HepG2 (cell line): ENCODE measurements around the gene PPP1R9B. TPM values are rescaled to one million over a fixed set of nuclear protein-coding genes. Genes with fewer than 3 reads are reported as not detected.
A peak's percentile ranks its signal among the peaks of the same experiment; 100 is the strongest.

Experiments used
- CTCF ChIP-seq: sonication (generic); formaldehyde crosslinking; IDR thresholded peaks from 2 replicates; pipeline ENCODE4 v1.5.0; 2020; ENCODE audit warnings: mild to moderate bottlenecking, missing genetic modification reagents, moderate library complexity
- ETV6 ChIP-seq: sonication (generic); formaldehyde crosslinking; conservative IDR thresholded peaks from 2 replicates; pipeline ENCODE4 v1.4.0; 2020; ENCODE audit warnings: missing genetic modification reagents
- FOXP4 ChIP-seq: sonication (generic); formaldehyde crosslinking; IDR thresholded peaks from 2 replicates; pipeline ENCODE4 v1.4.0; 2020; ENCODE audit warnings: missing genetic modification reagents
- HHEX ChIP-seq: IDR thresholded peaks from 2 replicates; pipeline ENCODE4 v1.6.1; 2016; ENCODE audit warnings: control low read depth
- HNF4G ChIP-seq, 2 experiments: sonication (generic) in 1 of 2; formaldehyde crosslinking in 1 of 2; IDR thresholded peaks; 2 replicates each; pipeline versions ENCODE4 v1.4.0 to v1.6.1; 2011 to 2020; ENCODE audit warnings: borderline replicate concordance in 2 of 2, low read depth in 2 of 2, mild to moderate bottlenecking in 2 of 2, low read length in 1 of 2, missing genetic modification reagents in 1 of 2, moderate library complexity in 1 of 2
- IRX3 ChIP-seq: sonication (generic); formaldehyde crosslinking; IDR thresholded peaks from 2 replicates; pipeline ENCODE4 v1.8.1; 2023; ENCODE audit warnings: mild to moderate bottlenecking, low read depth, missing genetic modification reagents, borderline replicate concordance
- MLX ChIP-seq: IDR thresholded peaks from 2 replicates; pipeline ENCODE4 v1.6.1; 2016
- MYPOP ChIP-seq: sonication (generic); formaldehyde crosslinking; IDR thresholded peaks from 2 replicates; pipeline ENCODE4 v1.8.1; 2023; ENCODE audit warnings: mild to moderate bottlenecking, moderate library complexity, missing genetic modification reagents
- NKX3-1 ChIP-seq: sonication (generic); formaldehyde crosslinking; IDR thresholded peaks from 2 replicates; pipeline ENCODE4 v1.5.0; 2020; ENCODE audit warnings: missing genetic modification reagents
- NR2C2 ChIP-seq: sonication (generic); formaldehyde crosslinking; IDR thresholded peaks from 2 replicates; pipeline ENCODE4 v1.4.0; 2020; ENCODE audit warnings: missing genetic modification reagents, mild to moderate bottlenecking, moderate library complexity, borderline replicate concordance
- RBM39 ChIP-seq: fragments of 200-400 bp; formaldehyde crosslinking; IDR thresholded peaks from one replicate; pipeline ENCODE4 v1.6.1; 2018; ENCODE audit warnings: antibody characterized with exemption, mild to moderate bottlenecking, low read depth, low read length; ENCODE audit not compliant: poor library complexity, severe bottlenecking
- RFX3 ChIP-seq: IDR thresholded peaks from 2 replicates; pipeline ENCODE4 v1.6.1; 2016; ENCODE audit warnings: missing biosample characterization, missing genetic modification reagents
- SALL2 ChIP-seq: sonication (generic); formaldehyde crosslinking; IDR thresholded peaks from 2 replicates; pipeline ENCODE4 v1.8.1; 2023; ENCODE audit warnings: mild to moderate bottlenecking, missing genetic modification reagents, inconsistent platforms
- SMYD3 ChIP-seq: sonication (generic); formaldehyde crosslinking; IDR thresholded peaks from 2 replicates; pipeline ENCODE4 v1.8.1; 2023; ENCODE audit warnings: mild to moderate bottlenecking, missing genetic modification reagents
- SSRP1 ChIP-seq: IDR thresholded peaks from 2 replicates; pipeline ENCODE4 v1.6.1; 2016; ENCODE audit warnings: control low read depth
- U2AF1 ChIP-seq: fragments of 200-400 bp; formaldehyde crosslinking; optimal IDR thresholded peaks from 2 replicates; pipeline ENCODE3; 2017; ENCODE audit warnings: mild to moderate bottlenecking, low read depth, low read length
- XRCC5 ChIP-seq: fragments of 200-400 bp; formaldehyde crosslinking; optimal IDR thresholded peaks from 2 replicates; pipeline ENCODE3; 2017; ENCODE audit warnings: mild to moderate bottlenecking, low read length
- ZNF121 ChIP-seq: sonication (generic); formaldehyde crosslinking; IDR thresholded peaks from 2 replicates; pipeline ENCODE4 v1.5.0; 2020; ENCODE audit warnings: mild to moderate bottlenecking, missing genetic modification reagents
- ZNF33B ChIP-seq: sonication (generic); formaldehyde crosslinking; IDR thresholded peaks from 2 replicates; pipeline ENCODE4 v1.5.1; 2020; ENCODE audit warnings: mild to moderate bottlenecking, missing genetic modification reagents
- ZNF441 ChIP-seq: sonication (generic); formaldehyde crosslinking; IDR thresholded peaks from 2 replicates; pipeline ENCODE4 v1.7.0; 2021; ENCODE audit warnings: missing genetic modification reagents, borderline replicate concordance
- ZNF546 ChIP-seq: sonication (generic); formaldehyde crosslinking; conservative IDR thresholded peaks from 2 replicates; pipeline ENCODE4 v1.8.1; 2023; ENCODE audit warnings: mild to moderate bottlenecking, missing genetic modification reagents
- ZNF629 ChIP-seq: sonication (generic); formaldehyde crosslinking; conservative IDR thresholded peaks from 2 replicates; pipeline ENCODE4 v1.5.0; 2020; ENCODE audit warnings: missing genetic modification reagents
- ZNF776 ChIP-seq: sonication (generic); formaldehyde crosslinking; IDR thresholded peaks from 2 replicates; pipeline ENCODE4 v1.4.0; 2020; ENCODE audit warnings: mild to moderate bottlenecking, missing genetic modification reagents
- ZZZ3 ChIP-seq: sonication (generic); formaldehyde crosslinking; IDR thresholded peaks from 2 replicates; pipeline ENCODE4 v1.4.0; 2020; ENCODE audit warnings: missing genetic modification reagents, mild to moderate bottlenecking, borderline replicate concordance
- polyA plus RNA-seq, 8 experiments: library from polyadenylated mRNA; depleted of rRNA in 3 of 8; stranded (reverse) in 7 of 8; unstranded in 1 of 8; fragments of >200 nt; fragmentation: Illumina TruSeq in 4 of 8; extraction: Trizol in 4 of 8; gene quantifications; 2 replicates each; pipeline versions ENCODE4 v1.2.1 to v1.2.3, GENCODE V29; 2011 to 2016; ENCODE audit warnings: low read depth in 4 of 8, missing spikeins in 1 of 8, mixed read lengths in 1 of 8; ENCODE audit not compliant: insufficient read depth in 1 of 8
- total RNA-seq, 5 experiments: library from RNA; depleted of rRNA; stranded (reverse); fragments of >200 nt; fragmentation: Illumina TruSeq; extraction: Trizol; gene quantifications; 2 replicates each; pipeline ENCODE4 v1.2.3, GENCODE V29; 2016; ENCODE audit warnings: low read depth in 1 of 5

PPP1R9B gene
- total and polyA plus RNA-seq, 2 of the 13 experiments (the other 11 are each of a cell fraction or from before 2014, with no cell fraction given) = 9.4 to 15.8 TPM

GRCh38 chr17:50149417-50150353 lies 792 bp downstream of the PPP1R9B start (continued):
- TF ChIP-seq ZNF441 (peak; percentile 86), SMYD3 (CRISPR knock-in tag) (no peak), ETV6 (CRISPR knock-in tag) (no peak), ZNF546 (peak; percentile 83), ZNF121 (CRISPR knock-in tag) (no peak), ZNF776 (CRISPR knock-in tag) (peak; percentile 90), MYPOP (CRISPR knock-in tag) (peak; percentile 69; the same call in 1 of the 2 replicates), CTCF (CRISPR knock-in tag) (peak; percentile 45; the same call in 1 of the 2 replicates), ZNF33B (CRISPR knock-in tag) (peak; percentile 24; the same call in 1 of the 2 replicates), SSRP1 (CRISPR knock-in tag) (no peak), NR2C2 (CRISPR knock-in tag) (no peak), U2AF1 (no peak), RFX3 (CRISPR knock-in tag) (no peak), IRX3 (peak; percentile 84), NKX3-1 (CRISPR knock-in tag) (no peak; the same call in 1 of the 2 replicates), FOXP4 (CRISPR knock-in tag) (no peak), MLX (CRISPR knock-in tag) (no peak), XRCC5 (no peak), ZNF629 (CRISPR knock-in tag) (0 out of 2 replicates have a peak, but pooled peaks have one; percentile 28), HNF4G (IDR thresholded peaks at IDR 0.05; ENCODE audit: borderline replicate concordance, low read depth, low read length) (peak; percentile 6; the same call in 1 of the 2 replicates), HNF4G (CRISPR knock-in tag; IDR thresholded peaks at IDR 0.05; ENCODE audit: borderline replicate concordance, low read depth) (no peak), RBM39 (peak; percentile 81), SALL2 (peak; percentile 70; the same call in 1 of the 2 replicates), ZZZ3 (no peak; the same call in 1 of the 2 replicates), HHEX (no peak)
